ENCODE data around the gene GNL1.
"Not testable (repeated sequence)": the region's sequence is repeated elsewhere in the genome, so short reads cannot be mapped to it uniquely, and the experiment has no call there.

GNL1 gene

DNA sequence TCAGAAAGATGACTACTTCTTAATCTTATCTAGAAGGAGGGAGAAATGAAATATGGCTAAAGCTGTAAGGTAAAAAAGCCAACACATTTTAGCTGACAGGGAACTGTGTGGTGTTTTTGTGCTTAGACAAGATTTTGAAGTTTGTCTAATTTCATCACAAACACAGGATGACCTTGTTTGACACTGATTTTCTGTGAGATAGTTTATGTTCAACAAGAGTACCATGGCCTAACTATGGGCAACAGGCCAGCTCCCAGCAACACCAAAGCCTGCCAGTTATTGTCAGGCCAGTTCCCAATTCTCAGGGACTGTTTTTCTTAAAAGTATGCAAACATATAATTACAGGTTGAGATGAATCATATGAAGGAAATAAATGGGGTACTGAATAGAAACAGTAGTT, 9.5 kb upstream of the GNL1 start:
- DNase-seq = no peak

- DNase-seq = no peak
Measured at GRCh38 chr6:30564114-30564513, 7.8 kb upstream of the GNL1 start.

DNA sequence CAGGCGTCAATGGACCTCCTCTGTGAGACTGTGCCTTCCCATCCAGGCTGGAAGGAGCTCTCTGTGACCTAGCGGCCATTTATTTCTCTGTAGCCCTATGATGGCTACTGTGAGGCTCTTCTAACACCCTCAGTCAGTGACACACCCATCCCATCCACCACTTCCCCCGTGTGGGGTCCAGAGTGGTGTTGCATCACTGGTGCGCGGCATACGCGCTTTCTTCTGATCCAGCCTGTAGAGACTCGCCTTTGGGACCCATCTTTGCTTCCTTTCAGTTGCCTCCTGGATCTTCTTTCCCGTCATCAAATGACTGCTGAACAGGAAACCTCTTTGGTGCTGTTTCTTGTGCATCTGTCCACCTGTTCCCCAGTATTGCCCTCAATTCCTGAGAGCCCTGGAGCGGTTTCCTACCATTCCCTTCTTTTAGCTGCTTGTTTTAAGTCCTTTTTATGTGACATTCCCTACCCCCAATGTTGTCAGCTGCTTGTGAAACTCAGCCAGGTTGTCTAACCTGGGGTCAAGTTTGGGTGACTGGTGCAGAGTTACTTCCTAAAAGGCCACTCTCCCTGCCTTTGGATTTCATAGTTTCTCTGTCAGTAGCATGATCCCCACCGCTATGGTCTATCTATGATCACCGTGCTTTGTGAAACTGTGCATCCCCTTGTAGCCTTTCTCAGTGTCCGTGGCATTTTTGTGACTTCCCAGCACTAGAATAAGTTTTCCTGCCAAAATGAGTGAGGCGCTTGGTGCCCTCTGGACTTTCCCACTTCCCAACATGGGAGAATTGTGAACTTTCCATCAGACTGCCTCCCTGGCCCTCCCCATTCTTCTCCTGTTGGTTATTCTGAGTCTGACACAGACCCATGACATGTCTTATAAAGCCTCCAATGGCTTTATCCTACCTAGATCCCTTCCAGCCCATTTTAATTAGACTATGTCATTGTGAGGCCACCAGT, 6.5 kb upstream of the GNL1 start:
- DNase-seq = no peak

DNA sequence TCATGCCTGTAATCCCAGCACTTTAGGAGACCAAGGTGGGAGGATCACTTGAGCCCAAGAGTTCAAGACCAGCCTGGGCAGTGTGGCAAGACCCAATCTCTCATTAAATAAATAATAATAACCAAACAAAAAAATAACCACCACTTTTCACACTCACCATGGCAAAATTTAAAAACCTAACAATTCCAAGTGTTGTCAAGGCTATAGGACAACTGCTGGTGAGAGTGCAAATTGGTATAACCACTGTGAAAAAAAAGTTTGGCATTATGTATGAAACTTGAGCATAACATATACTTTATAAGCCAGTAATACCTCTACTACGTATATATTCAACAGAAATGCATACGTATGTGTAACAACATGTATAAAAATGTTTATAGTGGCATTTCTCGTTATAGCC, 4.6 kb upstream of the GNL1 start:
- no peak for DNase-seq

DNA sequence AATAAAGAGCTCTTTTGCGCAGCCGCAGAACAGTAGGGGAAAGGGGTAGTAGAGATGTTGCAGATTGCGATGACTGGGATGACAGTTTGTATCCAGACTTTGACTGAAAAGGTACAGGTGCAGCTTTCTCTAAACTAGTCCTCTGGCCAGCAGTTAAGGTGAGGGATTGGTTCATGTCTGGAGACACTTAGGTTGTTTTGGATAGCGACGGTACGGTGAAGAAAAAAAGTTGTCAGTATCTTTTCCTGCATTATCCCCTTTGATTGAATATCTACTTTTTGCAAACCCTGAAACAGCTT, 1.3 kb upstream of the GNL1 start:
- DNase-seq = no peak

DNA sequence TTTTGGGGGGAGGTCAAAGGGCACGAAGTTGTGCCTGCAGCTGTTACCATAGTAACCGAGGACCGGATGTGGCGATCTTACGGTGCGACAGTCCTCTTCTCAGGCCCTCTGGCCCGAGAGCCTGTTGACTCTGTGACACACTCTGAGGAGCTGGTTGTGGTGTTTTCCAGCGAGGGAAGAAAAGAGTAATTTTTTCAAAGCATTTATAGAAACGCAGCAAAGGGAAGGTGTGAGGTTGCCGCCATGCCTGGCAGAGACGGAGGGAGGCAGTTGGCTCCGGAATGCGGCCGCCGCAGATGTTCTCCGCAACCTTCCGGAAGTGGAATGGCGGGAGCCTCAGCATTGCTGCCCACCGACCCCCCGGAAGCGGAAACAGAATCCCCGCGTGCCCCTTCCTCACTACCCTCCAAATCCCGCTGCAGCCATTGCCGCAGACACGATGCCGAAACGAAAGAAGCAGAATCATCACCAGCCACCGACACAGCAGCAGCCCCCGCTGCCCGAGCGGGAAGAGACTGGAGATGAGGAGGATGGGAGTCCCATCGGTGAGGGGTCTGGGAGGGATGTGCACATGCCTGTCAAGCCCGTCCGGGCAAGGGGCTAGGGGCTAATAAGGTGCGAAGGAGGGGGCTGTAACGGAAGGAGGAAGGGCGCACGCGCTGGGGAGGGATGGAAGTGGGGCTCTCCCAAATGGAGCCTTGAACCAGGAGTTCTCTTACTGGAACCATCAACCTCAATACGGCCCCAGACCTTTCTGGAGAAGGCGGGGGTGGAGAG, 805 bp upstream of the GNL1 start, which contains the start of gene PRR3:
PRR3 (plus strand) TSS at position 390 of the 777 bp plus-strand sequence; CDS start at position 440, 50 bp downstream.
- peak; percentile 67 to 87 (median 85) for DNase-seq

GRCh38 chr6:30555816-30556065, 548 bp downstream of the GNL1 start:
- DNase-seq = no peak

DNA sequence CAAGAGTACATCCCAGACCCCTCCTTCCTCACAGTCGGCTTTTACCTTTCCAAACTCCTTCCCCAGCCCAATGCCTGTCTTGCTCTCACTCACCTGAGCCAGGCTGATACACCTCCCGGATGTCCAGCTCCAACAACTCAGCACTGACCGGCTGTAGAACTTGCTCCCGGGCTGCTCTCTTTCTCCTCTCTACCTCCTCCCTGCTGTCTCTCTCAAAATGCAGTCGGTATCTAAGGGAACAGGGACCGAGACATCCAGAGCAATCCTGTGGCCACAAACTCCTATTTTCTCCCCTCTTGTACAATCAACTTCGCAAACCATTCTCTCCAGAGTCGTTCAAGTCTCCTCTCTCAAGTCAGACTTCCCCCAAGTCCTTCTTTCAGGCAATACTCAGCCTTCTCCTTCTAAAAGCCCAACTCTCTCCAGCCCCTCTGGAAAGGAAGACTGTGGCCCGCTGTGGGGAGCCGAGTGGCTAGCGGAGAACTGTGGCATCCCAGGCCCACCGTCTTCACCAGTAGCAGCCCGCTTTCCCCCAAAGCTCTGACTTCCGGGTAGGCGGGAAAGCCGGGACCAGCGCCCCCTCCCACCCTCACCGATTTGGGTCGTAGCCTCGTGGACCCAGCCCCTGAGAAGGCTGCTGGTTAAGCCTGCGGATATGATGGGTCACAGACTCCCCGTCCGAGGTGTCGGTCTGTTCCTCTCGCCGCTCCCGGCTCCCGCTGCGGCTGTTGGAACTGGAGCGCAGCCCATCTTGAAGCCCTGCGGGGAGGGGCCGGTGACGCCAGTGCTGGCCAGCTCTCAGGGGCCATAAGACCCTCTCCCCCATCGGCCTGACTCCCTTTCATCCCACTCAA, 1.1 kb downstream of the GNL1 start:
- DNase-seq = peak in 3 of 6 experiments; percentile 35 to 43 (median 41)

DNA sequence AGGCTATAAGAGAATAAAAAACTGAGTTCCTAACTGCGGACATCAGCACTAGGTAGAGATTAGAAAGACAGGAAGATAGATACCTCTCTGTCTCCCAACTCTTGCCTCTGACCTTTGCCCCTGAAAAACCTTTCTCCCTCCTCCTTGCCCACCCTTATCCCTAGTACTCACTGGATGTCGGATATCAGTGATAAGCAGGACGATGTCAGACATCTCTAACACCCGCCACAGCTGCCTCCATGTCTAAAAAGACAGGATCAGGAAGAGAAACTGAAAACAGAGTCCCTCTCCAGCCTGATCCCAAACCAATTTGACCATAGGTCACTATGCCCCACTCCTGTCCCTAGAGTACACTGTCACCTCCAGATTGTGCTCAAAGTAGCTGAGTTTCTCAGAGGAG, 1.9 kb downstream of the GNL1 start:
- no peak for DNase-seq

DNA sequence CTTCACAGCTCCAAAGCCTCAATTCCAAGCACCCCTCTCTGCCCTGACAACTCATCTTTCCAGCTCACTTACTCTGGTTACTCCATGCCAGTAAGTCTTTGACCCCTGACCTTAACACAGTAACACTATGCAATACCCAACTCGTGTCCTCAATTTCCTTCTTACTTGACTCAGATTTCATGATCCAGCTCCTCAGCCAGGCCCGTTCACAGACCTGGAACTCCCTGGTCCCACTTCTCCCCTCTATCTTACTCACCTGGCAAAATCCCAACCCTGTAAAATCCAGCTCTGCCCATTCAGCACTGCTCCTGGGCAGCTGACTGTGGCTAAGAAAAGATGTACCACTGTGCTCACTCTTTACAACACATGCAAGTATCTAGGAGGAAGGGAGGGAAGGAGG, 7.9 kb downstream of the GNL1 start:
- DNase-seq = no peak

- no peak for DNase-seq
Measured at GRCh38 chr6:30547454-30547853, 8.8 kb downstream of the GNL1 start.

- peak in 3 of 6 experiments; percentile 29 to 55 (median 51) for DNase-seq
Measured at GRCh38 chr6:30544666-30545272, 11.5 kb downstream of the GNL1 start.

DNA sequence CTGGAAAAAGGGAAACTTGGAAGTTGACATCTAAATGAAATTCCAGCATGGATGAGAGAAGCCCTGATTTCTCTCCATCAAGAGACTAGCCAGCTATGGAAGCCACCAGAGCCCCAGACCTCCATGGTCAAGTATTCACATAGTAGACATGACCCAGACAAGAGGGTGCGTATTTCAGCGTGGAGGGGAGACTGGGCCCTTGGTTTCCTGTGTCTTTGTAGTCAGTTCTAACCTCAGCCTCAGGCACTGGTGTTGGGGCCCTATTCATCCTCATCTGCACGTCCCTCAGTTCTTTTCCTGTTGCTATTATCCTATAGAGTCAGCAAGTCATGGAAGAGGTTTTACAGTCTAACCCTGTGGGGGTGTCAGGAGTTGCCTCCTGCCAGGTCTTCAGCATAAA, 12.5 kb downstream of the GNL1 start:
- peak in 3 of 6 experiments; percentile 9 to 16 (median 13) for DNase-seq

GRCh38 chr6:30542915-30543314, 13.4 kb downstream of the GNL1 start:
- no peak for DNase-seq

- peak in 4 of 6 experiments; percentile 14 to 59 (median 48) for DNase-seq
Measured at GRCh38 chr6:30542404-30542725, 13.9 kb downstream of the GNL1 start.

GRCh38 chr6:30541515-30542403, 14.5 kb downstream of the GNL1 start:
- DNase-seq = peak; percentile 67 to 85 (median 72)

DNA sequence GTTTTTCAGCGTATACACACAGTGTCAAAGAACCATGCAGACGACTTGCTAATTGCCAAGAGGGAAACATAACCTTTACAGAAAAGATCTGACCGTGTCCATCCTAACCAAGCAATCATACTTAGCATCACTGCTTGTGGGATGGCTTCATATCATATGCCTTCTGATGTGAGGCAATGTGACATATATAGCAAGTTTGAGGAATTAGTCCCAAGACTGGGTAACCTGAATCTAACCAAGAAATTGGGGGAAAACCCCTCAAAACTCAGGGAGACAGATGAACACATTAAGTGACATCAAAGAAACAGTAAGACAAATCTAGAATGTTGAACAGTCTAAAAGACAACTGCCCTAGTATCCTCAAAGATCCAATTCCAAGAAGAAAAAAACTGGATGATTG, 18.4 kb downstream of the GNL1 start:
- no peak for DNase-seq

DNA sequence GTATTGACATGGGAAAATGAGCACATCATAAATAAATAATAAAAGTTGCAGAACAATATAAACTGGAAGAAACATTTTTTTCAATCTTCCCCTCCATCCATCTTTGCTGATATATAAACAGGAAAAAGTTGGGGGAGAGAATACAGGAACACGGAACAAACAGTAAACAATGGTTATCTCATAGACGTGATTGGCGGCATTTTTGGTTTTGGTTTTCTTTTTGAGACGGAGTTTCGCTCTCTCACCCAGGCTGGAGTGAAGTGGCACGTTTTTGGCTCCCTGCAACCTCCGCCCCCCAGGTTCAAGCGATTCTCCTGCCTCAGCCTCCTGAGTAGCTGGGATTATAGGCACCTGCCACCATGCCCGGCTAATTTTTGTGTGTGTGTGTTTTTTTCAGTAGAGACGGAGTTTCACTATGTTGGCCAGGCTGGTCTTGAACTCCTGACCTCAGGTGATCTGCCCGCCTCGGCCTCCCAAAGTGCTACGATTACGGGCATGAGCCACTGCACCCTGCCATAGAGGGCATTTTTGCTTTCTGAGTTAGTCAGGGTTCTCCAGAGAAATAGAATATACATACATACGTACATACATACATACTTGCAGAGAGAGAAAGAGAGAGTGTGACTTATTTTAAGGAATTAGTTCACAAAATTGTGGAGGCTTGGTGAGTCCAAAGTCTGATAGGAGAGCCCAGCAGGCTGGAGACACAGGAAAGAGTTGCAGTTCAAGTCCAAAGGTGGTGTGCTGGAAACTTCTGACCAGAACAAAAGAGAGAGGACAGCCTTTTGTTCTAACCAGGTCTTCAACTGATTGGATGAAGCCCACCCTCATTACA, 22.6 kb downstream of the GNL1 start:
- no peak for DNase-seq

DNA sequence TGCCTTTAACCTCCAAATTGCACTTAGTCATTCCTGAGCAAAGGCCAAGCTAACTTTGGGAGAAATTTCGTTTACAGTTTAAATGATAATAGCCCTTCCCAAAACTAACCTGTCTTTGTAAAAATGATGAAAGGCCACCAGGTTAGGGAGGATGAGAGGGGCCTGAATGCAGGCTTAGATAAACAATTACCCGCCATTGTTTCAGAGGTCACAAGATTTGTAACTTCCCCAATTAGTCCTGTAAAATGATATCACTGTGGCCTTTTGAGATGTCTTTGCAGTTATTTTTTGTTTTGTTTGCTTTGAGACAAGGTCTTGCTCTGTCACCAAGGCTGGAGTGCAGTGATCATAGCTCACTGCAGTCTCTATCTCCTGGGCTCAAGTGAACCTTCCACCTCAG, 26.3 kb downstream of the GNL1 start:
- DNase-seq = no peak

- DNase-seq = not testable (repeated sequence)
Measured at GRCh38 chr6:30529349-30529875, 26.9 kb downstream of the GNL1 start.

DNA sequence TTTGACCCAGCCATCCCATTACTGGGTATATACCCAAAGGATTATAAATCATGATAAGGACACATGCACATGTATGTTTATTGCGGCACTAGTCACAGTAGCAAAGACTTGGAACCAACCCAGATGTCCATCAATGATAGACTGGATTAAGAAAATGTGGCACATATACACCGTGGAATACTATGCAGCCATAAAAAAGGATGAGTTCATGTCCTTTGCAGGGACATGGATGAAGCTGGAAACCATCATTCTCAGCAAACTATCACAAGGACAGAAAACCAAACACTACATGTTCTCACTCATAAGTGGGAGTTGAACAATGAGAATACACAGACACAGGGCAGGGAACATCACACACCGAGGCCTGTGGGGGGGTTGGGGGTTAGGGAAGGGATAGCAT, 29.8 kb downstream of the GNL1 start:
- not testable (repeated sequence) for DNase-seq
